GM10266 (cell line): ENCODE data around the gene PGLYRP3.

Experiments used
- DNase-seq: peaks from one replicate; pipeline ENCODE4 v3.0.0; 2012; ENCODE audit errors: extremely low spot score
- CTCF ChIP-seq: IDR thresholded peaks from 2 replicates; pipeline ENCODE4 v1.5.1; 2012; ENCODE audit warnings: mild to moderate bottlenecking, low read depth; ENCODE audit not compliant: control insufficient read depth, insufficient read depth; ENCODE audit errors: missing control alignments

PGLYRP3 gene

GRCh38 chr1:153250166-153250565, 62.6 kb downstream of the PGLYRP3 start:
- no peak for TF ChIP-seq CTCF
- DNase-seq: no peak

DNA sequence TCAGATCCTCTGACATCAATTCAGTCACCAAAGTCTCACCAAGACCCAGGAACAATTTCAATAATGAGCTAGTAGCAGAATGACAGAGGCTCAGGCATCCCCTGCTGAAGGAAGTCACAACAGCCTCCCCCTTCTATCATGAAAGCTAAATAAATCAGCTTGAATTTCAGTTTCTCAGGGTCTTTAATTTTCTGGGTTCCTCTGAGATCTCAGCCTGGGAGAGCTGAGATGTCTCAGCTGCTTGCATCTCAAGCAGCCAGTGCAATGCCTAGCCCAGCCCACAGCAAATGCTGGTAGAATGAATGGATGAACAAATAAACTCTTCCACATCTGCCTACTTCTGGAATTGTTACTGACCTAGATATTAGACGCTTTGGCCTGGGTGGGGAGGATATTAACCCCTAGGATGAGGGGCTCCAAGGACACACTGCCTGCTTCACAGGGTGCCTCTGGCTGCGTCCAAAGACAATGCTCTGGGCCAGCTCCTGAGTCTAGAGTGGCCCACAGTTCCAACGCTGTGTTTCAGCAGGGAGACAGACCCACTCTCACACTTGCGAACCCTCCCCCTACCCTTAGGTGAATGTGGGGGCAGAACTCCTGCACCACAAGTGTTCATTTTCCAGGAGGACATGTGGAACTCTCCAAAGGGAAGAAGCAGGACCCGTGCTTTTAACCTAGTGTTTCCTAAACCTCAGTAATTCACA, 64.4 kb downstream of the PGLYRP3 start:
- TF ChIP-seq CTCF: no peak
- DNase-seq: no peak
